NCI-H446 treated with DMSO at 0.1 percent for 48 hours (cell line): ENCODE data around the gene RNF144A.

ENCODE experiments used
- DNase-seq: peaks from one replicate; lab custom pipeline; 2025; lab: John Stamatoyannopoulos, UW

Gene RNF144A

DNA sequence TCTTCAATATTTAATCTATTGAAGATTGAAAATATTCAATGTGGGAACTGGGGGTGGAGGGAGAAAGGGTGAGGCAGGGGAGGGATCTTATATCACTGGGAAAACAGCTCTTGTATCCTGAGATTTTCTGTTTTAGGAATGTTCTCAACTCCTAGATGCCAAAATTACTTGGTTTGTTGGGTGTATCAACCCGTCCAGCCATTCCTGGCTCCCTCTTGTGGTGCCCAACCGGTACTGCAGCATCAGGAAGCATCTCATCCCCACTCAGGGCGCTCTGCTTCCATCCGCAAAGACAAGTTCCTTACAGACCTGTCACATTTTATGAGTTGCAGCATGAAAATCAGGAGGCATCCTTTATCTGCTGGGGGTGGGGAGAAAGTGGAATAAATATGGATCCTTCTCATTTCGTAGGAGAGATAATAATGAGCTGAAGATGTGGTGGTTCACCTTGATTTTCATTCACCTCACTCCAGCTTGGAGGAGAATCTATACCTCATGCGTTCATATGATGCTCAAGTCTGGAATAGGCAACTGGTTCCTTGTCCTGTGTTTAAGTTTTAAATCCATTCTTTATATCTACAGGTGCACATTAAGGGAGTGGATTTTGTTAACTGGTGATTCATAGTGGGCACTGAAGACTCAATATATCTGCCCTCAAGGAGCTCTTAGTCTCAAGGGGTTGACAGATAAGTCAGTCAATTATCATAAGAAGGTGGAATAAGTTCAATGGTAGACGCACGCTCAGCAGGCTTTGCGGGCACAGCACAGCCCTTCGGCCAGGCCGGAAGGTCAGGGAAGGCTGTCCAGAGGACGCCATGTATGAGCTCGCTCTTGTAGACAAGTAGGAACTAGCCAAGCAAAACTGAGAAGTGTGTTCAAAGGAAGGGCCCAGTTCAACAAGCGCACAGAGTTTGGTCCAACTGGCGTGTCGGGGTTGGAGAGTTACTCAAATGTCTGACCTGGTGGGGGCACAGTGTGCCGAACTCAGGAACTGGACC is 127.3 kb downstream of the RNF144A start:
- peak; percentile 20 for DNase-seq

DNA sequence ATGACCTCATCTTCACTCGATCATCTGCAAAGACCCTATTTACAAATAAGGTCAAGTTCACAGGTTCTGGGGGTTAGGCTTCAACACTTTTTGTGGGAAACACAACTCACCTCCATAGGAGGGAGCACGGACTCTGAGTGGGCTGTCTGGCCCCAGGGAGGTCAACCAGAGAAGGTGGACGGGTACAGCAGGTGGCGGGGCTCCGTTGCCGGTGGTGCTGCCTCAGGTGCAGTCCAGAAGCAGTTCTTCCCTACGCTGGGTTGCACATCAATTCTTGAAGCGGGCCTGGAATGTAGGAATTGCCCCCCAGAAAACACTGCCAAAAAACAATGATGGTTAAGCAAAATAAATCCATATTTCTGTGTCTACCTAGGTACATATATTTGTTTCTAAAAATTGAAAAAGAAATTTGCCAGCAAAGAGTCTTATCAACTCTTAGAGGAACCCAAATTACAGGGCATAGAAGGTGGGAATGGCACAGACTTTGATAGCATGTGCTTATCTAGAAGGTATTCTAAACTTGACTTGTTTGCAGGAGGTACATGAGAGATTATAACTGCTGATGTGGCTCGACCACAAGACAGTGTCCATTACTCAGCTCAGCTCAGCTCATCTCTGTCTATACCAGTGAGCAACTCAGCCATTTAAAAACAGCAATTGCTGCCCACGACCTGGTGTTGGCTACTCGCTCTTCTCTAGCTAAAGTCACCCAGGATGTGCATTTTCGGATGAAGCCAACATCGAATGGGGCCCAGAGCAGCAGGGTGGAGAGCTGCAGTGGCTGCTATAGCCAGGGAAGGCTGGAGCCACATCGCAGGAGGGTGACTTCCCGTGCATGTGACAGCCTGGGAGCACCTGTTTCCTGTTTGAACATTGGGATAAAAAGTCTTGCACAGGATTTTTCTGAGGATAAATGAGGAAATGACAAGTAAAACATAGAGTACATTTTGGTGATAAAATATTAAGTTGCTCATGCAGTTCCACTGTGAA is 128.7 kb downstream of the RNF144A start:
- DNase-seq = no peak

DNA sequence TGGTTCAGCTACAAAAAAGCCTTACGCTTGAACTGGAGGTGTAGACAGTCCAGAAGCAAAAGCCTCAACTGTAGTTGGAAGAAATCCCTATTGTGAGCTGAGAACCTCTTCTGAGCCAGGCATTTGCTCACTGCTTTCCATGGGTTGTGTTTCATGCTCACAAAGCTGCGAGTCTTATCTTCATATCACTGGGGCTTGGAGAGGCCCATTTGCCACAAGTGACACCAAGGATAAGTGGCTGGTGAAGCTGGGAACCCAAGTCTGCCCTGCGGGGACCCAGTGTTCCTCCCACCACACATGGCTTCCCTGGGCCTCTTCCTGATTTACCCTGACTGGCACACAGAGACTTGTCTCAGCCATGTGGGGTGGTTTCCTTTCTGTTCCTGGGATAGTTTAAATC is 130.4 kb downstream of the RNF144A start:
- DNase-seq = no peak

DNA sequence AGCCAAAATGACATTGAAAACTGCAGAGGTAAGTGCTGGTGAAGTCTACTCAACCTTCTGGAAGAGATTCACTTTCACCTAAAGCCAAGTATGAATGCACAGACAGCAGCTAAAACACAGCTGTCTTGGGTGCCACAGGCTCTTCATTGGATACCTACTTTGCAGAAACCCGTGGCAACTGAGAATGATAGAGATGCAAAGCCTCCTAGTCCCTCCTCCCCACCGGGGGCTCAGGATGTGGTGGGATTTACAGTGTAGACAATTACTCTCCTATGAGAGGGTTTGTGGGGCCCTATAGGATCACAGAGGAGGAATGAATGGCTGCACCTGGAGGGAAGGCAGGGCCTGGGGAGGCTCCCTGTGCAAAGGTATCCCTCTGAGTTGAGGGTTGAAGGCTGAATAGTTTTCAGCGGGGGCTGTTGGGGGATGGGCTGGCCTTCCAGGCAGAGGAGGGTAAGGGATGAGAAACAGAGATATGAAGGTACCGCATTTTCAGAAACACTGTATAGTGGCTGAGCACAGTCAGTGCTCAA is 131.6 kb downstream of the RNF144A start:
- no peak for DNase-seq

DNA sequence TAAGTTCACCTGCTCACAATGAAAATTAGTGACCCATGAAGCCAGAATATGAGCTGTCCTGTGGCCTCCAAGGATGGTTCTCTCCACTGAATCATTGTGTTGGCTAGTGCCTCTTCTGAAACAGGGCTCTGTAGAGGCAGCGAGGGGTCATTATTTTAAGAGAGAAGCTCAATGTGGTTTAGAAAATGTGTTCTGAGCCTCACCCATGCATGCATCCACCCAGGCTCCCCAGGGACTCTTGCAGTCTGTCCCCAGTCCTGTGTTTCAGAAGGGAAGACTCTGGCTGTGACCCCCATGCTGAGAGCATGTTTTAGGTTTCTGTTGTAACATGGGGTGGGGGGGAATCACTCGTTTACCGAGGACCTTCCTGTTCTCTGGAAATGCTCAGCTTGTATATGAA is 135.2 kb downstream of the RNF144A start:
- no peak for DNase-seq

DNA sequence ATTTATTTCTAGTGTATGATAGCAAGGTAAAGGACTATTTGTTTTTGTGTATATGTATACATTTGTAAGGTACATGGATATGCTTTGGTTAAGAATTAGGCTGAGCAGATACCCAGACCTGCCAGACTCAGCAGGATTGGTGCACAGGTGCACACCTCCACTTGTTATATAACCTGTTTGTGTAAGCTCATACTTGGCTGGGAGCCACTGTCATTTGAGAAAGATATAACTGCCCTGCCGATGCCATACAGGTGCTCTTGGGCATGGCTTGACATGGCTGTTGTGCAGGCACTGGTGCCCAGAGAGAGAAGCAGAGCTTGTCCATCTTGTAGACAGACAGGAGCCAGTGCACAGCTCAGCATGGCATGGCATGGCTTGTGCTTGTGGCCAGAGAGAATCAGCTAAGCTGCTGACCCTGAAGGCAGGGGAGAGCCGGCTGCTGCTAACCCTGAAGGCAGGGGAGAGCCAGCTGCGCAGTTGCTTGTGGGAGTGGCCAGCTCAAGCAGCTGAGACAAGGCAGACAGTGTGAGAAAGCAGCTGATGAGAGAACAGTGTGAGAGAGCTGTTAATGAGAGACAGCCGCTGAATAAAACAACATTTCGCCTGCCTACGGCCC is 136.5 kb downstream of the RNF144A start:
- DNase-seq = no peak

DNA sequence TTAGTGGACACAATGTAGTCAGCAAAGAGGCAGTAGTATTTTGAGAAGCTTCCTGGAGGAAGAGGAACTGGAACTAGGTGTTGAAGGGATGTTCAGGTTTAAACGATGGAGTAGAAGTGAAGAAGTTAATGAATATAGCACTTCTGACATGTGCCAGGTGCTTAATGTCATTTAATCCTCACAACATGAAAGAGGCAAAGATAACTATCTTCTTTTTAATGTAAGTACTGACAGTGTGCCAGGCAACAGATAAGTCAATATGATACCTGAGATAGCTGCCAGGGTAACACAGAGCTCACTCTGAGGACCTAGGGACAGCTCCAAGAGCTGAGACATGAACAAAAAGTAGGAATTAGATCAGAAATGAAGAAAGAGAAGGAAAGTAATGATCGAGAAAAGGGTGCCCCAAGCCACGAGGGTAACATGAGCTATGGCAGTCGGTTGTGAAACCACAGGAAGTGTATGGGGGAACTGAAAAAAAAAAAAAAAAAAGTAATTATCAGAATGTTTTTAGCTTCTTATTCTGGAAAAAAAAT is 140.7 kb downstream of the RNF144A start:
- no peak for DNase-seq

DNA sequence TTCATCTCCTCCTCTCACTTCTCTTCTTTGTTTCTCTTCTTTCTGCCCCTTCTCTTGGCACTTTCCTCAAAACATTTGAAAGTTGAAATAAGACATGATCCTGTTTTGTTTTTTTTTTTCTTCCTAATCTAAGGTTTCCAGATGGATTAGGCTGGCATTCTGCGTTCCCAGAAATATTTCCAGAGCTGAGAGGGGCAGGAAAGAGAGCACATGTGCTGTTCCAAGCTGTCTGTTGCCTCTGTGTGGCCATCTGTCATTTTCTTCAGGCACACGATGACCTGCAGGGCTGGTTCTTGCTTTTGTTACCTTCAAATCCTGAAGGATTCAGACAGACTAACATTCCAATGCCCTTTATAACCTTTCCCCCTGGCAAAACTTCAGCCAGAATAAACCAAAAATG is 142.9 kb downstream of the RNF144A start:
- DNase-seq = no peak

DNA sequence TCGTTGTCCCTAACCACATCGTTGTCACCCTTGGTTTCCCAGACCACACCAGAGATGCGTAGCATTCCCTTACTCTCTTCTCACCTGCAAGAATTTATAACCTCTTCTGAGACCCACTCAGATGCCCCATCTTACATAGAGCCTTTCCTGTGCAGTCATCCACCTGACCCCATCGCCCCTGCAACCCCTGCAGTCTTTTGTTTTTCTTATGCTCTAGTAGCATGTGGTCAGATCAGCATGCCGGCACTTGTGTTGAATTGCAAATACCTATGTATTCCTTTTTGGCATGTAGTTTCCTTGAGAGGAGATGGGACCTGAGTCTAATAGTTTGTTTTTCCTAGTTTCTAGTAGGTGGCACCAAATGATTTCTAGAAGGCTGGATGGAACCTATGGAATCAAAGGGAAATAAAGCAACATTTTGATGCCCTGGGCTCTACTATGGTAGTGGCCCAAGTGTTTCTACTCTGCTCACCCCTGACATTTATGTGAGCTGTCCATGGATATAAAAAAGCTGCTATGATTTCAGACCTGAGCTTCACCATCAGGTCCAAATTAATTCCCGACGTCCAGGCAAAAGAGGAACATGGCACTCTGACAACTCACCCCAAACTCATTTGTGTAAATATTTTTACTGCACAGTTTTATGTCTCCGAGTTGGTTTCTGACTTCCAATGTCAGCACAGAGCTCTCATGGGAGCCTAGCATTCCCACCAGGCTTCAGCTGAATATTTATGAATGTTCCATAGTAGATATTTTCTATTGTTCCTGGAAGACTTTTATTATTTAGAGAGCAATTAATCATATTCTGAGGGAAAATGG is 143.6 kb downstream of the RNF144A start:
- DNase-seq = no peak

DNA sequence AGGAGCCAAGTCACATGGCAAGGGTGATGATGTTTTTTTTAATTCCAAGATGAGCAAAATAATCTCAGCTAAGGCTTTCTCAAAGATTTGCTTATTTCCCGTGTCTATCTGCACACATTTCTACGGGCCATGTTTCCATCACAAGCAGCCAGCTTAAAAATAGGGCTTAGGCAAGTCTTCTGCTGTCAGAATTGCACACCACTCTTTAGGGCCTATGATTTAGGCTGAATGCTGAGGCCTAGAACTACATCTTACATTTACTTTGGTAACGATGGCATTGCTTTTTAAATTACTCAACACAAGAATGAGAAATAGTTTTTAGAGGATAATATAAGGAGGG is 144.2 kb downstream of the RNF144A start:
- DNase-seq = no peak

DNA sequence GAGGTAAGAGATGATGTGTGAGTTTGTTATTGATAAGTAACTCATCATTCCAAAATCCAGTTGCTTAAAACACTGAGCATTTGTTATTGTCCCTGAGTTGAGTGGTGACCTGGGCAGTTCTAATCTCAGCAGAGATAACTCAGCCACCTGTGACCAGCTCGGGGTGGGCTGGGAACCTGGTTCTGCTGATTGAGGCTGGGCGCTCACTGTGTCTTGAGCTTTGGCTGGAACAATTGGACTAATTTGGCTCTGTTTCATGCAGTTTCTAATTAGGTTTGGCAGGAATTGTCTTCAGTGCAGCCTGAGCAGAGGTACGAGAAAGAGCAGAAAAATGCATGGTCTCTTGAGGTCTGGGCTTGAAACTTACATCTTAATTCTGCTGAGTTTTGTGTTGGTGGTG is 144.7 kb downstream of the RNF144A start:
- no peak for DNase-seq

DNA sequence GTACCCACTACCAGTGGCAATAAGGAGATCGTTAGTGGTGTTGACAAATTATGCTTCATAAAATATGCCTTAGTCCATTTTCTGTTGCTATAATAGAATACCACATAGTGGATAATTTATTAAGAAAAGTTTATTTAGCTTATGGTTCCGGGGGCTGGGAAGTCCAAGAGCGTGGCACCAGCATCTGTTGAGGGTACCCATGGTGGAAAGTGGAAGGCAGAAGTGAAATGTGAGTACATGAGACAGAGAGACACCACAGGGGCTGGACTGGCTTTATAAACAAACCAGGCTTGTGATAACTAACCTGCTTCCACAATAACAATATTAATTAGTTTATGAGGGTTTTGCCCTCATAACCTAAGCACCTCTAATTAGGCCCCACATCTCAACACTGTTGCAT is 146.6 kb downstream of the RNF144A start:
- no peak for DNase-seq

DNA sequence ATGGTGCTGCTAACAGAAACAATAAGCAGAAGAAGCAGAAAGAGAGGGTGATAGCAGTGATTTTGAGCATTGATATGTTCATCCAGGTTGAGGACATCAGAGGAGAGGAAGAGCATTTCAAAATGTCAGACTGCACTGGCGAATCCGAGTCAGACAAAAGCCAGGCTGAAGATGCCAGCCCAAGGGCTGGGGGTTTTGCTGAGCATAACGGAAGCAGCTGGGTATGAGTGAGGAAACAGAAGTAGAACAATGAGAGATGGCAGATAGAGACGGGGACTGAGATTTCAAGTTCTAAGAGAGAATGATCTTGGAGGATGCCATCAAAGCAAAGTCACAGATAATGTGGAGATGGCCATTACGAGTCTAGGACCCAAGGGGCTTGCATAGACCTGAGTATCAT is 151.2 kb downstream of the RNF144A start:
- no peak for DNase-seq

DNA sequence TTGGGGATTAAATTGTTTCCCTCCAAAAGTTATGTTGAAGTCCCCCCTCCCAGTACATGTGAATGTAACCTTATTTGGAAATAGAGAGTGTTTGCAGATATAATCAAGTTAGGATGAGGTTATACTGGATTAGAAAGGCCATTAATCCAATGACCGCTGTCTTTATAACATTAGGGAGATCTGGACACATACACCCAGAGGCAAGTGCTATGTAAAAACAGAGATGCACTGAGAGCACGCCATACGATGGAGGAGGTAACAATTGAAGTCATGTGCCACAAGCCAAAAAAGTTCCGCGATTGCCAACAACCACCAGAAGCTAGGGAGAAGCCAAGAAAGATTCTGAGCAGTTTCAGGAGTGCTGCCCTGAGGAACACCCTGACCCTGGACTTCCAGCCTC is 153.3 kb downstream of the RNF144A start:
- DNase-seq = no peak

DNA sequence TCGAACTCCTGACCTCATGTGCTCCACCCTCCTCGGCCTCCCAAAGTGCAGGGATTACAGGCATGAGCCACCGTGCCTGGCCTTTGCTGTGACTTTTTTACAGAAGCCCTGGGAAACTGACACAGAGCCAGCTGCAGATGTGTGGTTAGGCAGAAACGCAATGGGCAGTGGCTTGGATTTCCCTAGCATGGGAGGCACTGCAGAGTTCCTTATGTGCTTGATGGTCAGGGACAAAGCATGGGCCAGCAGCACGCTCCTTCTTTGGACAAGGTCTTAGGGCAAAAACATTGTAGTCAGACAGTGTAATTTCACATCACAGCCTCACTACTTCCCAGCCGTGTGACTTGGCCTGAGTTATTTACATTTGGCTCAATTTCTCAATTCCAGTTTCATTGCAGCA is 153.9 kb downstream of the RNF144A start:
- no peak for DNase-seq

DNA sequence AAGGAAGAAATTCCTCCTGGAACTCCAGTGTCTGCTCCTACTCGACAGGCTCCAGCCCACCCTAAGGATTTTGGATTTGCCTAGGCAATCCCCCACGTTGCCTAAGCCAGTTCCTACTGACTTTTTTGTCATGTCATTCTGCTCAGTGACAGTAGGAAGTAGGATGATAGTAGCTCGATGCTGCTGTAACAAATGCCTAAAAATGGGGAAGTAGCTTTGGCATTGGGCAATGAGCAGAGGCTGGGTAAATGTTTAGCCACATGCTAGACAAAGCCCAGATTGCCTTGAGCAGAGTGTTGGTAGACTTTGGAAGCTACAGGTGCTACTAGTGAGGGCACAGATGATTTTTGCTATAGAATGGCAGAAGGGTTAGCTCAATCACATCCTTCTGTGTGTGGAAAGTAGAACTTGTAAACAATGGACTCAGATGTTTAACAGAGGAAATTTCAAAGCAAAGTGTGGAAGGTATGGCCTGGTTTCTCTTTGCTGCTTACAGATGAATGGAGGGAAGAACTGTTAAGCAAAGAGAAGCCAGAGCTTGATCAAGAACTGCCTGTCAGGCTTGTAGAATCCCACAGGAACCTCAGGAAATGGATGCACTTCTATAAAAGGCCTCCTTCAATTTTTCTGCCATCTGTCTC is 154.8 kb downstream of the RNF144A start:
- no peak for DNase-seq

DNA sequence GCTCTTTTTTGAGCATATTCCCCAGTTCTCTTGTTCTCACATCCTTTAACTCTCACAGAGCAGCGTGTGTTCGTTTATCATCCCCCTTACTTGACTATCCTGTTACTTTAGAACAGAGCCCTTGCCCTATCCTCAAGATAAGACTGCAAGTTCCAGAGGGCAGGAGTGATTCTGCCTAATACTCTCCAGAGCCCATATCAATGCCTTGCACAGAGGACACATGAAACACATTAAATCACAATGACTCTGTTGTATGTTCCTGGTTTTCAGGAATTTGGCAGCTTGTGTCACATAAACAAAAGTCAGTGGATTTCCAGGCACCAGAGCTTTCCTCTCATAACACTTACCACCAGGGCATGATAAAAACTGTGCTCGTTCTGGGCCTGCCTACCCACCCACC is 156.7 kb downstream of the RNF144A start:
- DNase-seq = no peak

DNA sequence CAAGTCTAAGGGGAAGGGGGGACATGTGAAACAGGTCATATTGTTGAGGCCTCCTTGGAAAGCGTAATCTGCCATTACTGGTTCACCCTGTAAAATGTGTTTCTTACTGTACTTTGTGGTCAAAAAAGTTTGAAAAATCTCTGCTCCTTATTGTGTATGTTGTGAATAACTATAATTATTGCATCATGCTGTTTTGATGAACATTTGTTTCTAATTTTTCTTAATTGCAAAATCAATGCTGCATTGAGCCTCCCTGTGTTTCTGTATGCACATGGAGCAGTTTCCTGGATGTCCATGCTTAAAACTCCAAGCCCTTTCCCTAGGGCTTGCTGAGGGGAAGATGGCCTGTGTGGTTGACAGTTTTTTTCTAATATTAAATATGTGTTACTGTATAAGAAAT is 158.6 kb downstream of the RNF144A start:
- no peak for DNase-seq

DNA sequence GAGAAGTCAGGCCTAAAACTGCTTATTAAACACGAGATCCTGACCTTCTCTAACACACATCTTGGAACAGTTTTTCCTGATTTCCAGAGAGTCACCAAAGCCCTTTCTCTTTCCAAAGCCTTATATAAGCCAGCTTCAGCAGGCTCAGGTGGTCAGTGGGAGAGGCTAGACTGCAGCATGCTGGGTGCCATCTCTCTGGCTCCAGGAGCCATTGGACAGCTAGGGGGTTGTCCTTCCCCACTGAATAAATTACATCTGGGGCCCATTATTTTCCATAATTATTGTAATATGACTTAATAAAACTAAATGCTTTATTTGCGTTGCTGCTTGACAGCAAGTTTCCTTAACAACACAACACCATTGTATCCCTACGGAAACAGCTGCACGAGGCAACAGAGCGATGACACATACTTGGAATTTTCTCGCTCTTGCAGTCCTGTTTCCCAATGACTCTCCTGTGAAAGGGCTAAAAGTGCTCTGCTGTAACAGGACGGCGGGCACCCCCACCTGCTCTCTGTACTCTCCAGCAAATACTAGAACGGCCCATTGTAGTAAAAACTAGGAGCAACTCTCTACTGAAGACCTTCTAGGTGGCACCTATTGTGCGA is 160.6 kb downstream of the RNF144A start:
- DNase-seq = no peak
